AG10803 (cell line): ENCODE results near the gene HRH1.
A peak's percentile ranks its signal among the peaks of the same experiment; 100 is the strongest.

Experiments used
- DNase-seq: peaks from one replicate; pipeline ENCODE4 v3.0.0; 2010; ENCODE audit warnings: low read depth
- H3K4me3 ChIP-seq: 2 replicates; pipeline ENCODE4 v1.5.1; 2011; ENCODE audit warnings: mild to moderate bottlenecking, low read length, control low read depth
- TF ChIP-seq, protein P1 (sequence below): conservative IDR thresholded peaks from 2 replicates; pipeline ENCODE4 v1.5.1; 2011; ENCODE audit warnings: mild to moderate bottlenecking, low read length, control low read depth, inconsistent platforms

Gene HRH1

DNA sequence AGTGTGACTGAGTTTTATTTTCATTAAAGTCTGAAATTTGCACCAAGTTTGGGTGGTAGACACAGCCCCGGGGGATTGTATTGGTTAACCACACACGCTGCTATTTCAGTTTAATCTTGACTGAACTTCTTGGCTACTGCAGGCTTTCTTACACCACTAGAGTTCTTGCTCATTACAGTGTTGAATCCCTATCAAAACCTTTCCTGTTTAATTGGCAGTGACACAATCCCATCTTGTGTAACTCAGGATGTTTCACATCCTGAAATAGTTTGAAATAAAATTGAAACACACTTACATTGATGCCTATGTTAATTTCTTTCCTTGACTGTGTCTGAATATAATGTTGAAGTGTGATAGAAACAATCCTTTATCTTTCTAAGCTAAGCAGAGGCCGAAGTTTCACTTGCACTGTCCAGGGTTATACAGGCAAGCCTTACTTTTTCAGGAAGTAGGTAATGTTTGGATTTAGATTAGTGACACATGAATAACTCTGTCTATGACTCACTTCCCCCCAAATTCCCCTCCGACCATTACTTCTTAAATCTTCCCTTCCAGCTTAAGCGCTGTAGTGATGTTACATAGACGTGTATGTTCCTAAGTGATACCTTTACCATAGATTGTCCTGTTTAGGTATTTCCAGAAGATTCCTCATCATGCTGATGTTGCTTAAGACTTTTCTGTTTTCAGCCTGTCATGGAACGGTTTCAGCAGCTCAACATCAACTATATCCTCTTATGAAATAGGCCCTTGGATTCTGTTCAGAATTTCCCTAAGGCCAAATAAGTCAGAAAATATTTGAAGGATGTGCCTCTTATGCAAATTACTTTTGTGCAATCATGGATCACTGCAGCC lies 134.7 kb downstream of the HRH1 start:
- DNase-seq: peak; percentile 97
- TF ChIP-seq, protein P1, sequence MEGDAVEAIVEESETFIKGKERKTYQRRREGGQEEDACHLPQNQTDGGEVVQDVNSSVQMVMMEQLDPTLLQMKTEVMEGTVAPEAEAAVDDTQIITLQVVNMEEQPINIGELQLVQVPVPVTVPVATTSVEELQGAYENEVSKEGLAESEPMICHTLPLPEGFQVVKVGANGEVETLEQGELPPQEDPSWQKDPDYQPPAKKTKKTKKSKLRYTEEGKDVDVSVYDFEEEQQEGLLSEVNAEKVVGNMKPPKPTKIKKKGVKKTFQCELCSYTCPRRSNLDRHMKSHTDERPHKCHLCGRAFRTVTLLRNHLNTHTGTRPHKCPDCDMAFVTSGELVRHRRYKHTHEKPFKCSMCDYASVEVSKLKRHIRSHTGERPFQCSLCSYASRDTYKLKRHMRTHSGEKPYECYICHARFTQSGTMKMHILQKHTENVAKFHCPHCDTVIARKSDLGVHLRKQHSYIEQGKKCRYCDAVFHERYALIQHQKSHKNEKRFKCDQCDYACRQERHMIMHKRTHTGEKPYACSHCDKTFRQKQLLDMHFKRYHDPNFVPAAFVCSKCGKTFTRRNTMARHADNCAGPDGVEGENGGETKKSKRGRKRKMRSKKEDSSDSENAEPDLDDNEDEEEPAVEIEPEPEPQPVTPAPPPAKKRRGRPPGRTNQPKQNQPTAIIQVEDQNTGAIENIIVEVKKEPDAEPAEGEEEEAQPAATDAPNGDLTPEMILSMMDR: no peak
- H3K4me3 ChIP-seq: peak overlapping the region; percentile 11; the same call in 1 of the 2 replicates

DNA sequence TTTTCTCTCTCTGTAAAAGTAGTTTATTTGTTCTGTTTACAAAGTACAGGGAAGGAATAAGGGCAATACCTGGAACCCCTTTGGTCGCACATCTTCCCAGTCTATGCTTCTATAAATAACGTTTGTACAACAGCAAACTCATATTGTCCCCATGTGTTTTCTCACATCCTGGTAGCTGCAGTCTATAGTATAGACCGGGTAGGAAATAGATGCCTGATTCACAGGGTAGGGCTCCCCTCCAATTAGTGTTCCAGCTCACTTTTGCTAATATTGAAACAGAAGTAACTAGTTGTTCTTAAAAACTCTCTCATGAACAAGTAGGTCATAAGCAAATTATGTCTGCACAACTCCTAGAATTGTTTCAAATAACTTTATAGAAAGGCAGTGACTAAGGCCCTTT lies 135.6 kb downstream of the HRH1 start:
- TF ChIP-seq, protein P1: no peak

DNA sequence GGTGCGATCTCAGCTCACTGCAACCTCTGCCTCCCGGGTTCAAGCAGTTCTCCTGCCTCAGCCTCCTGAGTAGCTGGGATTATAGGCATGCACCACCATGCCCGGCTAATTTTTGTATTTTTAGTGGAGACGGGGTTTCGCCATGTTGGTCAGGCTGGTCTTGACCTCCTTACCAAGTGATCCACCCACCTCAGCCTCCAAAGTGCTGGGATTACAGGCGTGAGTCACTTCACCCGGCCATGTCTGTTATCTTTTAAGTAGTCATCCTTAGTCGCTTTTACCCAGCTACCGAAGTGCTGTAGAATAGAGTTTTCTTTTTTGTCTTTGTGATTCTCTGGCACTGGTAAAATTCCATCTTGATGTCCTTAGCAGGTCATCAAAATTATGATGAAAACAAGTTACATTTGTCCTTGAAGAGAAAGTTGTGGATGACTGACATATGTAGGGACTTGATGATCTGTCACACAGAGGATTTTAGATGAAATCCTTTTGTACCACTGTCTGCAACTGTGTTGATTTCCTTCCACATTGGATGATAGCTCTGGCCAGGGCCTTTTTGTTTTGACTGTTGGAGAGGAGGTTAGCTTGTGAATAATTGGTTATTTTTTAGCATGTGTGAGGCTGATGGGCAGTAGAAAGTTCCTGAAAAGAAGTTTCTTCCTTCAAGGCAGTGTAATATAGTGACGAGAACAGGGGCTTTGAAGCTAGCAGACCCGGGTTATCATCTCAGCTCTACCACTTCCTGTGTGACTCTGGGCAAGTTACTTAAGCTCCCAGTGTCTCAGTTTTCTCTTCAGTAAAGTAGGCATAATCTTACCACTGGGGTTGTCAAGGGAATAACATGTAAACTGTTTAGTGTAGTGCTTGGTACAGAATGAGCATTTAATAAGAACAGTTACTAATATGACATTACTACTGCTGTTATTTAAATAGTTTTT lies 136.7 kb downstream of the HRH1 start:
- H3K4me3 ChIP-seq: no peak overlapping the region
- DNase-seq: peak; percentile 34

More for the DNA sequence above, 135.6 kb downstream of the HRH1 start:
- H3K4me3 ChIP-seq: no peak overlapping the region
- no peak for DNase-seq

DNA sequence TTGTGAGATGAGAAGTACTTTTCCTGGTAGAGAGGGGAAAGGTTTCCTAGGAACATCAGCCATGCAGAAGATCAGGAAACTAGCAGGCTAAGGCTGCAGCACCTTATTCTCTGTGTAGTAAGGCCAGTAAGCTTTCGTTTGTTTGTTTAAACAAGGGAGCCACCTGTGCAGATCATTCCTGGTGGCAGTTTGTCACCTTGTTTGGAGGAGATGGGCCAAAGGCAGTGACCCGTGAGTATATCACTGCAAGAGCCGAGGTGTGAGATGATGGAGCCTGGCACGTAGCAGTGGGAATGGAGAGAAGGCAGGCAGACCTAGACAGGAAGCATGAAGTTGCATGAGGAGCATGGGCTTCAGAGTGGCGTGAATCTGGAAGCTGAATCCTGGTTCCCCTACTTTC lies 137.5 kb downstream of the HRH1 start:
- DNase-seq: no peak
- TF ChIP-seq, protein P1: no peak
- no peak overlapping the region for H3K4me3 ChIP-seq

More for the DNA sequence above, 136.7 kb downstream of the HRH1 start:
- TF ChIP-seq, protein P1: no peak

DNA sequence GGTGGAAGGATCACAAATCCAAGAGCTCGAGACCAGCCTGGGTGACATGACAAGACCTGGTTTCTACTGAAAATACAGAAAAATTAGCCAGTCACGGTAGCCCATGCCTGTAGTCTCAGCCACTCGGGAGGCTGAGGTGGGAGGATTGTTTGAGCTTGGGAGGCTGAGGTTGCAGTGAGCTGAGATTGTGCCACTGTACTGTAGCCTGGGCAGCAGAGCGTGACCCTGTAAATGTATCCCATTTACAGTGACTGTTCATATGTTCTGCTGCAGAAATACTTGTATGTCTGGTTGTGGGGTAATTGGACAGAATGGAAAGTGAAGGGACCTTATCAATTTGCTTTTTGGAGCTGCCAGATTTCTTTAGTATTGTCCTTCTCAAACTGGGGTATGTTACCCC lies 142.8 kb downstream of the HRH1 start:
- DNase-seq: no peak
- TF ChIP-seq, protein P1: no peak
- no peak overlapping the region for H3K4me3 ChIP-seq

DNA sequence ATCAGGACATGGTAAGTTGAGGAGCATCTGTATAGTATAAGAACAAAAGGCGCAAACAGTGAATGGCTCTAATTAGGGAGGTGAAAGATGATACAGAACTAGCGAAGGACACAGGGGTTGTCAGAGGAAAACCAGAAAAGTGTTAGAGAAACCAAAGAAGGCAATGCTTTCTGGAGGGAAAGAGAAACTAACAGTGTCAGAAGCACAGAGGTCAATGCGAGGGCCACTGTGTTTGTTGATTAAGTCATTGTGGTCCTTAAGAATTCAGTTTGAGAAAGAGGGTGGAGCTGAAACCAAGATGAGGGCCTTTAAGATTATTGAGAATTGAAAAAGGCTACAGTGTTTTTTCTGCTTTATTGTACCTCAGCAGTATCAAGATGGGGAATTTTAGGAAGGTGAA lies 146.7 kb downstream of the HRH1 start:
- TF ChIP-seq, protein P1: no peak
- H3K4me3 ChIP-seq: no peak overlapping the region
- no peak for DNase-seq
